ENCODE measurements around the gene TMEM150C.

DNA sequence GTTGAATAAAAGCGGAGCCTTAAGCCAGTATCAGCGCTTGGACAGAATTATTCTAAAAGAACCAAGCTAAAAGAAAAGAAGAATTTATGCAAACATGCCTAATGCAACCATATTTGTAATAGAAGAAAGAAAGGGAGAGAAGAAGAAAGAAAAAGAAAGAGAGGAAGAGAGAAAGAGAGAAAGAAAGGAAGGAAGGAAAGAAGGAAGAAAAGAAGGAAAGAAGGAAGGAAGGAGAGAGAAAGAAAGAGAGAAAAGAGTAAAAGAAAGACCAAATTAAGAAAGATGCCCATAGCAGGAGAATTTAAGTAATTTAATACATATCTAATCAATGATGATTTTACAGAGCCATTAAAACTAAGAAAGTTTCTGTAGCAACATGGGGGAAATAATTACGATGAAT is 30.9 kb upstream of the TMEM150C start:
- TF ChIP-seq, protein P1, sequence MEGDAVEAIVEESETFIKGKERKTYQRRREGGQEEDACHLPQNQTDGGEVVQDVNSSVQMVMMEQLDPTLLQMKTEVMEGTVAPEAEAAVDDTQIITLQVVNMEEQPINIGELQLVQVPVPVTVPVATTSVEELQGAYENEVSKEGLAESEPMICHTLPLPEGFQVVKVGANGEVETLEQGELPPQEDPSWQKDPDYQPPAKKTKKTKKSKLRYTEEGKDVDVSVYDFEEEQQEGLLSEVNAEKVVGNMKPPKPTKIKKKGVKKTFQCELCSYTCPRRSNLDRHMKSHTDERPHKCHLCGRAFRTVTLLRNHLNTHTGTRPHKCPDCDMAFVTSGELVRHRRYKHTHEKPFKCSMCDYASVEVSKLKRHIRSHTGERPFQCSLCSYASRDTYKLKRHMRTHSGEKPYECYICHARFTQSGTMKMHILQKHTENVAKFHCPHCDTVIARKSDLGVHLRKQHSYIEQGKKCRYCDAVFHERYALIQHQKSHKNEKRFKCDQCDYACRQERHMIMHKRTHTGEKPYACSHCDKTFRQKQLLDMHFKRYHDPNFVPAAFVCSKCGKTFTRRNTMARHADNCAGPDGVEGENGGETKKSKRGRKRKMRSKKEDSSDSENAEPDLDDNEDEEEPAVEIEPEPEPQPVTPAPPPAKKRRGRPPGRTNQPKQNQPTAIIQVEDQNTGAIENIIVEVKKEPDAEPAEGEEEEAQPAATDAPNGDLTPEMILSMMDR (conservative IDR thresholded peaks at IDR 0.05; ENCODE audit: low read length): no peak
- TF ChIP-seq EZH2phosphoT487 (IDR thresholded peaks at IDR 0.05; ENCODE audit: borderline replicate concordance): no peak

Data from Loucy (cell line).